ENCODE results near the gene DHX30.
"Not testable (repeated sequence)": the region's sequence is repeated elsewhere in the genome, so short reads cannot be mapped to it uniquely, and the experiment has no call there.

Gene DHX30

GRCh38 chr3:47884603-47885002 lies 81.7 kb downstream of the DHX30 start:
- DNase-seq (ENCODE audit: low spot score), result no peak

- DNase-seq (ENCODE audit: low spot score), result no peak
These were observed 82.2 kb downstream of the DHX30 start for GRCh38 chr3:47885168-47885567.

GRCh38 chr3:47887991-47888390 lies 85.1 kb downstream of the DHX30 start:
- DNase-seq (ENCODE audit: low spot score), result not testable (repeated sequence)

- DNase-seq (ENCODE audit: low spot score), result no peak
These were observed 86.2 kb downstream of the DHX30 start for GRCh38 chr3:47888986-47889757.

- DNase-seq (ENCODE audit: low spot score), result no peak
These were observed 87.3 kb downstream of the DHX30 start for GRCh38 chr3:47890126-47890827.

- DNase-seq (ENCODE audit: low spot score), result peak; percentile 63
These were observed 88.1 kb downstream of the DHX30 start for GRCh38 chr3:47890828-47891612.

- DNase-seq (ENCODE audit: low spot score), result no peak
These were observed 88.7 kb downstream of the DHX30 start for GRCh38 chr3:47891613-47892005.

- peak; percentile 59 for DNase-seq (ENCODE audit: low spot score)
These were observed 89.5 kb downstream of the DHX30 start for GRCh38 chr3:47892286-47893040.

- DNase-seq (ENCODE audit: low spot score), result no peak
These were observed 92.3 kb downstream of the DHX30 start for GRCh38 chr3:47895241-47895640.

GRCh38 chr3:47896736-47897135 lies 93.8 kb downstream of the DHX30 start:
- DNase-seq (ENCODE audit: low spot score), result no peak

- no peak for DNase-seq (ENCODE audit: low spot score)
These were observed 95.0 kb downstream of the DHX30 start for GRCh38 chr3:47897954-47898353.

GRCh38 chr3:47899495-47900108 lies 96.7 kb downstream of the DHX30 start:
- no peak for DNase-seq (ENCODE audit: low spot score)

Measured in putamen (tissue), 1 donor.